Duodenal mucosa (tissue), 2 donors: ENCODE measurements around the gene METRNL.
"Not testable (repeated sequence)": the region's sequence is repeated elsewhere in the genome, so short reads cannot be mapped to it uniquely, and the experiment has no call there.

Experiments
- H3K27ac ChIP-seq: one replicate; pipeline ENCODE4 v1.7.0; 2013; ENCODE audit warnings: low read depth, low read length
- H3K27me3 ChIP-seq, 2 donors: one replicate each; pipeline ENCODE4 v1.7.0; 2013; ENCODE audit warnings: low read length in 2 of 2, control low read depth in 1 of 2; ENCODE audit not compliant: insufficient read depth in 2 of 2, control insufficient read depth in 1 of 2
- H3K36me3 ChIP-seq, 2 donors: one replicate each; pipeline ENCODE4 v1.7.0; 2013; ENCODE audit warnings: low read length in 2 of 2, control low read depth in 1 of 2; ENCODE audit not compliant: insufficient read depth in 2 of 2, control insufficient read depth in 1 of 2
- H3K4me1 ChIP-seq, 2 donors: one replicate each; pipeline ENCODE4 v1.7.0; 2013; ENCODE audit warnings: low read length in 2 of 2, control low read depth in 1 of 2; ENCODE audit not compliant: insufficient read depth in 2 of 2, control insufficient read depth in 1 of 2
- H3K4me3 ChIP-seq, 2 donors: one replicate each; pipeline ENCODE4 v1.7.0; 2013; ENCODE audit warnings: low read length in 2 of 2, low read depth in 1 of 2
- H3K9ac ChIP-seq, 2 donors: one replicate each; pipeline ENCODE4 v1.7.0; 2013; ENCODE audit warnings: low read length in 2 of 2, low read depth in 1 of 2
- H3K9me3 ChIP-seq, 2 donors: one replicate each; pipeline ENCODE4 v1.7.0; 2013; ENCODE audit warnings: low read length in 2 of 2, control low read depth in 1 of 2; ENCODE audit not compliant: control insufficient read depth in 1 of 2

Gene METRNL

GRCh38 chr17:83136156-83136555 is 56.7 kb downstream of the METRNL start:
- Histone ChIP-seq H3K9me3 (no peaks in the 10 kb centered on the region), H3K4me3 (no peak overlapping the region), H3K4me1 (no peaks in the 10 kb centered on the region), H3K27me3 (peaks cover 0 to 2% of the 10 kb centered on the region in 2 donors), H3K27ac (no peak overlapping the region), H3K9ac (no peak overlapping the region), H3K36me3 (no peaks in the 10 kb centered on the region)

- no peaks in the 10 kb centered on the region for H3K4me1 ChIP-seq
- H3K9me3 ChIP-seq: no peaks in the 10 kb centered on the region
- H3K9ac ChIP-seq: no peak overlapping the region
- H3K27me3 ChIP-seq: peaks cover 0 to 2% of the 10 kb centered on the region in 2 donors
- H3K27ac ChIP-seq: no peak overlapping the region
- H3K36me3 ChIP-seq: no peaks in the 10 kb centered on the region
- no peak overlapping the region for H3K4me3 ChIP-seq
These were observed 57.5 kb downstream of the METRNL start for GRCh38 chr17:83136931-83137330.

GRCh38 chr17:83137523-83137922 is 58.1 kb downstream of the METRNL start:
- no peaks in the 10 kb centered on the region for H3K4me1 ChIP-seq
- no peak overlapping the region for H3K4me3 ChIP-seq
- no peaks in the 10 kb centered on the region for H3K36me3 ChIP-seq
- no peak overlapping the region for H3K9ac ChIP-seq
- no peaks in the 10 kb centered on the region for H3K9me3 ChIP-seq
- H3K27me3 ChIP-seq: peaks cover 0 to 2% of the 10 kb centered on the region in 2 donors
- H3K27ac ChIP-seq: no peak overlapping the region

GRCh38 chr17:83138820-83139219 is 59.4 kb downstream of the METRNL start:
- Histone ChIP-seq H3K36me3 (no peaks in the 10 kb centered on the region), H3K4me1 (no peaks in the 10 kb centered on the region), H3K9me3 (no peaks in the 10 kb centered on the region), H3K9ac (no peak overlapping the region), H3K27ac (no peak overlapping the region), H3K4me3 (no peak overlapping the region), H3K27me3 (peaks cover 0 to 2% of the 10 kb centered on the region in 2 donors)

- not testable (repeated sequence) for H3K4me1 ChIP-seq
These were observed 60.3 kb downstream of the METRNL start for GRCh38 chr17:83139541-83140248.

GRCh38 chr17:83140249-83140566 is 60.8 kb downstream of the METRNL start:
- not testable (repeated sequence) for H3K36me3 ChIP-seq, H3K4me1 ChIP-seq, H3K9ac ChIP-seq, H3K9me3 ChIP-seq, H3K4me3 ChIP-seq, H3K27me3 ChIP-seq, H3K27ac ChIP-seq

More at GRCh38 chr17:83139541-83140248, 60.3 kb downstream of the METRNL start:
- H3K9me3 ChIP-seq, H3K36me3 ChIP-seq, H3K4me3 ChIP-seq, H3K9ac ChIP-seq, H3K27me3 ChIP-seq, H3K27ac ChIP-seq: not testable (repeated sequence)

GRCh38 chr17:83142619-83143018 is 63.2 kb downstream of the METRNL start:
- H3K4me1 ChIP-seq: no peaks in the 10 kb centered on the region
- H3K36me3 ChIP-seq: no peaks in the 10 kb centered on the region
- no peak overlapping the region for H3K9ac ChIP-seq
- no peak overlapping the region for H3K27ac ChIP-seq
- peaks cover 0 to 6% of the 10 kb centered on the region in 2 donors for H3K27me3 ChIP-seq
- no peaks in the 10 kb centered on the region for H3K9me3 ChIP-seq
- H3K4me3 ChIP-seq: no peak overlapping the region

- Histone ChIP-seq H3K36me3 (no peaks in the 10 kb centered on the region), H3K27me3 (peaks cover 0 to 4% of the 10 kb centered on the region in 2 donors), H3K9ac (no peak overlapping the region), H3K4me1 (no peaks in the 10 kb centered on the region), H3K27ac (no peak overlapping the region), H3K9me3 (no peaks in the 10 kb centered on the region), H3K4me3 (no peak overlapping the region)
These were observed 64.4 kb downstream of the METRNL start for GRCh38 chr17:83143817-83144231.
